ENCODE results near the gene FAM120C. TPM values are rescaled to one million over a fixed set of nuclear protein-coding genes. Genes with fewer than 3 reads are reported as not detected.

FAM120C gene
- total RNA-seq, 2 donors from 2014 or later: 10.5 to 14.9 TPM

DNA sequence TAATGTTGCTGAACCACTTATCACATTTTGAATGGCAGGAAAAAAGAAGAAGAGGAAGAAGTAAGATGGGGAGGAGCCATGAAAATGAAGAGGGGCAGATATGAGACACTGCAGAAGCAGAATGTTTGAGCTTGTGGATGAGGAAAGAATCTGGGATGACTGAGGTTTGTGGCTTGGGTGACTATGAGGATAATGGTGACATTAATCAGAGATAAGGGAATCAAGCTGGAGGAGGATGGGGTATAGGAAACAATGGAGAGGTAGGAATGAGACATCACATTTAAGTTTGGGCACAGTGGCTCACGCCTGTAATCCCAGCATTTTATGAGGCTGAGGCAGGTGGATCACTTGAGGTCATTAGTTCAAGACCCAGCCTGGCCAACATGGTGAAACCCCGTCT, 119.7 kb downstream of the FAM120C start:
- intact Hi-C loops (cut with DNase I): no loop called here
- WGBS: 70% methylated on average over 2 of the region's 2 CpGs
- H3K27me3 ChIP-seq (replicated peaks; ENCODE audit: insufficient read depth): no peaks in the 10 kb centered on the region

DNA sequence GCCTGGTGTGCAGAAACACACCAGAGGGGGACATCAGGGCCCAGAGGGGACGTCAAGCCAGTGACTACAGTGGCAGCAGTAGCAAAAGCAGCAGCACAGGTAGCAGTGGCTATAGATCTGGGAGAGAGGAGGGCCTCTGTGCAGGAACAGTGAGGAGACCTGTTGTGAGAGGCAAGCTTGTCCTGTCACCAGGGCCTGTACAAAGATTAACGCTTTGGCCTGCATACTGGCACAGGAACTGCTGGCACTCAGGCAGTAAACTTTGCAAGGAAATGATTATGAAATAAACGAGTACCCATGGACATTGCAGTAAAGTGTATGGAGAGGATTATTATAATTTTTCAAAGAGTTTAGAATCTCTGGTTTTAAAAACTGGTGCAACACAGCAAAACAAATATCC, 133.3 kb downstream of the FAM120C start:
- H3K4me1 ChIP-seq (replicated peaks): no peaks in the 10 kb centered on the region
- H3K36me3 ChIP-seq: no peaks in the 10 kb centered on the region
- no peak overlapping the region for H3K27ac ChIP-seq
- WGBS: 20% methylated on average over 3 of the region's 3 CpGs
- H3K4me3 ChIP-seq: no peak overlapping the region
- intact Hi-C loops (cut with DNase I): loop anchor here (10.0 kb wide), 2 partner anchors 135 to 365 kb away; partner anchors contain the start of genes FAM120C and HUWE1
- no peaks in the 10 kb centered on the region for H3K9me3 ChIP-seq
- no peak for TF ChIP-seq POLR2AphosphoS5 (IDR thresholded peaks at IDR 0.05)
- no peak for TF ChIP-seq POLR2A (IDR thresholded peaks at IDR 0.05)
- TF ChIP-seq, protein P1, sequence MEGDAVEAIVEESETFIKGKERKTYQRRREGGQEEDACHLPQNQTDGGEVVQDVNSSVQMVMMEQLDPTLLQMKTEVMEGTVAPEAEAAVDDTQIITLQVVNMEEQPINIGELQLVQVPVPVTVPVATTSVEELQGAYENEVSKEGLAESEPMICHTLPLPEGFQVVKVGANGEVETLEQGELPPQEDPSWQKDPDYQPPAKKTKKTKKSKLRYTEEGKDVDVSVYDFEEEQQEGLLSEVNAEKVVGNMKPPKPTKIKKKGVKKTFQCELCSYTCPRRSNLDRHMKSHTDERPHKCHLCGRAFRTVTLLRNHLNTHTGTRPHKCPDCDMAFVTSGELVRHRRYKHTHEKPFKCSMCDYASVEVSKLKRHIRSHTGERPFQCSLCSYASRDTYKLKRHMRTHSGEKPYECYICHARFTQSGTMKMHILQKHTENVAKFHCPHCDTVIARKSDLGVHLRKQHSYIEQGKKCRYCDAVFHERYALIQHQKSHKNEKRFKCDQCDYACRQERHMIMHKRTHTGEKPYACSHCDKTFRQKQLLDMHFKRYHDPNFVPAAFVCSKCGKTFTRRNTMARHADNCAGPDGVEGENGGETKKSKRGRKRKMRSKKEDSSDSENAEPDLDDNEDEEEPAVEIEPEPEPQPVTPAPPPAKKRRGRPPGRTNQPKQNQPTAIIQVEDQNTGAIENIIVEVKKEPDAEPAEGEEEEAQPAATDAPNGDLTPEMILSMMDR (IDR thresholded peaks at IDR 0.05): no peak
- DNase-seq (ENCODE audit: low spot score): no peak
- no peaks in the 10 kb centered on the region for H3K27me3 ChIP-seq (replicated peaks; ENCODE audit: insufficient read depth)

More for the DNA sequence above, 119.7 kb downstream of the FAM120C start:
- TF ChIP-seq POLR2AphosphoS5 (IDR thresholded peaks at IDR 0.05) (no peak), POLR2A (IDR thresholded peaks at IDR 0.05) (no peak)
- TF ChIP-seq, protein P1 (IDR thresholded peaks at IDR 0.05): no peak
- no peaks in the 10 kb centered on the region for H3K9me3 ChIP-seq
- H3K27ac ChIP-seq: no peak overlapping the region
- no peak overlapping the region for H3K4me3 ChIP-seq
- H3K36me3 ChIP-seq: no peaks in the 10 kb centered on the region
- no peaks in the 10 kb centered on the region for H3K4me1 ChIP-seq (replicated peaks)
- no peak for DNase-seq (ENCODE audit: low spot score)

DNA sequence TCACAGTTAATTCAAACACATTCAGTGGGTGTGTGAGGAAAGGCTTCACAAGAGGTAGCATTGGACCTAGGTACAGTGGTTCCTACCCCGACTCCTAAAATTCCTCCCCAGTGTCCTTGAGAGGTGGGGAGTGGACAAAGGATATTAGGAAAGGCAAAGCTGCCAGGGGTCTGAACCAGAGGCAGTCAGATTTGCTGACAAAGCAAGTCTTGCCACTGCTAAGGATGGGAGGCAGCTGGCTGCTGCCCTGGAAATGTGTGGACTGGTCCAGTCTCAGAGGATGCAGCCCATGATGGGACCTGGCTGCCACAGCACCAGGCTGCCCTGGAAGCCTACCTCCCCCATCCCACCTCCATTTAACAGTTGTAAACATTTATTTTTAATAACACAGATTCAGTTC, 134.6 kb downstream of the FAM120C start:
- H3K27me3 ChIP-seq (replicated peaks; ENCODE audit: insufficient read depth): no peaks in the 10 kb centered on the region
- no peak overlapping the region for H3K4me3 ChIP-seq
- no peak overlapping the region for H3K27ac ChIP-seq
- DNase-seq (ENCODE audit: low spot score): no peak
- no peaks in the 10 kb centered on the region for H3K9me3 ChIP-seq
- intact Hi-C loops (cut with DNase I): loop anchor here (10.0 kb wide), 2 partner anchors 136 to 364 kb away; partner anchors contain the start of genes FAM120C and HUWE1
- H3K4me1 ChIP-seq (replicated peaks): no peaks in the 10 kb centered on the region
- TF ChIP-seq POLR2A (IDR thresholded peaks at IDR 0.05) (no peak), POLR2AphosphoS5 (IDR thresholded peaks at IDR 0.05) (no peak)
- TF ChIP-seq, protein P1 (IDR thresholded peaks at IDR 0.05): no peak
- WGBS: 81% methylated on average over 1 of the region's 1 CpG
- H3K36me3 ChIP-seq: no peaks in the 10 kb centered on the region

DNA sequence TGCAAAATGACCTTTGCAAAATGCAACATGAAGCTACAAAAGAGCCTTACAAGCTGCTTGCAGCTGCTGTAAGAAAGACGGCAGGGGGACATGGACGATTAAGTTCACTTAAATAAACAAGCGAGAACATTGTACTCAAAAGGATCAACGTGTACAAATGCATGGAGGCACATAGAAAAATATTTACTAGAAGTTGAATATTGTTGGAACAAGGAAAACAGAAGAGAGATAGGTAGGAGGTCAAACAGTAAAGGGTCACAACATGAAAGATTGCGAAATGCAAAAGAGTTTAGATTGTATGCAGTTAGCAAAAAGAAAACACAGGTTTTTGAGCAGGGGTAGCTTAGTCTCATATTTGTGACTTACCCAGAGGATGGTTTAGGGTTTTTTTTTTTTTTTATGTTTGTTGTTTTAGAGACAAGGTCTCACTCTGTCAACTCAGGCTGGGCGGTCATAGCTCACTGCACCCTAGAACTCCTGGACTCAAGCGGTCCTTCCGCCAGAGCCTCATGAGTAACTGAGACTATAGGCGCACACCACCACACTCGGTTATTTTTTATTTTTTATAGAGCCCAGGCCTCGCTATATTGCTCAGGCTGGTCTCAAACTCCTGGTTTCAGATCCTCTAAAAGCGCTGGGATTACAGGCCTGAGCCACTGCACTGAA, 137.4 kb downstream of the FAM120C start:
- 67% methylated on average over 12 of the region's 12 CpGs for WGBS
- H3K36me3 ChIP-seq: no peaks in the 10 kb centered on the region
- no peaks in the 10 kb centered on the region for H3K9me3 ChIP-seq
- H3K27me3 ChIP-seq (replicated peaks; ENCODE audit: insufficient read depth): no peaks in the 10 kb centered on the region
- intact Hi-C loops (cut with DNase I): loop anchor here (10.0 kb wide), 2 partner anchors 139 to 361 kb away; partner anchors contain the start of genes FAM120C and HUWE1
- peak; percentile 26 for DNase-seq (ENCODE audit: low spot score)
- H3K27ac ChIP-seq: peak overlapping the region; percentile 55 to 93
- no peak overlapping the region for H3K4me3 ChIP-seq
- TF ChIP-seq POLR2AphosphoS5 (IDR thresholded peaks at IDR 0.05): peak; percentile 57
- TF ChIP-seq POLR2A (IDR thresholded peaks at IDR 0.05): no peak
- TF ChIP-seq, protein P1 (IDR thresholded peaks at IDR 0.05): no peak
- H3K4me1 ChIP-seq (replicated peaks): no peaks in the 10 kb centered on the region

Data from prostate gland (tissue), 2 donors.